Spleen (tissue), 11 donors: ENCODE measurements around the gene CIB1. TPM values are rescaled to one million over a fixed set of nuclear protein-coding genes. Genes with fewer than 3 reads are reported as not detected.
A peak's percentile ranks its signal among the peaks of the same experiment; 100 is the strongest.

Source experiments
- DNase-seq: peaks from one replicate; pipeline ENCODE4 v3.0.0-alpha.2; 2020
- H3K27ac ChIP-seq, 8 donors: fragments of 200-600 bp; sonication (generic) in 7 of 8; 1 replicate in 4 of 8; 2 replicates in 4 of 8; pipeline versions ENCODE4 v1.5.0 to v1.8.0; 2016 to 2021; ENCODE audit warnings: inconsistent platforms in 4 of 8, mild to moderate bottlenecking in 4 of 8, moderate library complexity in 1 of 8
- H3K27me3 ChIP-seq, 7 donors: fragments of 200-600 bp; sonication (generic) in 6 of 7; replicated peaks in 1 of 7; 1 replicate in 4 of 7; 2 replicates in 3 of 7; pipeline versions ENCODE4 v1.5.0 to v1.8.0; 2016 to 2021; ENCODE audit warnings: inconsistent platforms in 3 of 7, mild to moderate bottlenecking in 1 of 7
- H3K36me3 ChIP-seq, 6 donors: fragments of 200-600 bp; sonication (generic) in 5 of 6; 1 replicate in 4 of 6; 2 replicates in 2 of 6; pipeline versions ENCODE4 v1.5.0 to v1.8.0; 2016 to 2021; ENCODE audit warnings: inconsistent platforms in 2 of 6
- H3K4me1 ChIP-seq, 6 donors: fragments of 200-600 bp; sonication (generic) in 5 of 6; 1 replicate in 3 of 6; 2 replicates in 3 of 6; pipeline versions ENCODE4 v1.5.0 to v1.8.0; 2016 to 2021; ENCODE audit warnings: inconsistent platforms in 3 of 6
- H3K4me3 ChIP-seq, 8 donors: fragments of 200-600 bp; sonication (generic) in 7 of 8; 1 replicate in 4 of 8; 2 replicates in 4 of 8; pipeline versions ENCODE4 v1.5.0 to v1.8.0; 2016 to 2021; ENCODE audit warnings: inconsistent platforms in 4 of 8, mild to moderate bottlenecking in 4 of 8, moderate library complexity in 2 of 8
- H3K9me3 ChIP-seq, 8 donors: fragments of 200-600 bp; sonication (generic) in 7 of 8; 1 replicate in 4 of 8; 2 replicates in 4 of 8; pipeline versions ENCODE4 v1.5.0 to v1.8.0; 2016 to 2021; ENCODE audit warnings: inconsistent platforms in 4 of 8
- POLR2A ChIP-seq, 3 donors: fragments of 450-650 bp; IDR thresholded peaks; one replicate each; pipeline ENCODE4 v1.5.1; 2017; ENCODE audit warnings: antibody characterized with exemption in 3 of 3, mild to moderate bottlenecking in 1 of 3
- POLR2AphosphoS5 ChIP-seq, 3 donors: sonication (generic); formaldehyde crosslinking; IDR thresholded peaks; one replicate each; pipeline ENCODE4 v1.5.1; 2017; ENCODE audit warnings: antibody characterized with exemption in 3 of 3
- WGBS, 5 donors: extraction: QIAGEN DNeasy Blood & Tissue Kit in 3 of 5; methylation state at CpG; one replicate each; pipeline versions ENCODE4 v1.1.5 to v1.1.7; 2013 to 2018; 5-methylcytosine and 5-hydroxymethylcytosine counted together
- intact Hi-C: fragments of 100-400 bp; cut with DNase I; formaldehyde crosslinking; loops from one replicate; pipeline ENCODE4 v1.15.0; 2023; ENCODE audit warnings: low total_unique reads
- polyA plus RNA-seq, 3 donors: library from polyadenylated mRNA; stranded (reverse); fragments of 200-250 nt; gene quantifications; one replicate each; pipeline ENCODE4 v1.2.1, GENCODE V29; 2013
- total RNA-seq, 7 donors: library from RNA; depleted of rRNA in 3 of 7; stranded (reverse); fragments of >200 nt in 3 of 7; fragmentation: NEBNext Ultra II Directional in 4 of 7; extraction: Animal tissue kit (Norgen Biotek cat#: 25700) in 4 of 7; gene quantifications; one replicate each; pipeline versions ENCODE4 v1.1.0 to v1.2.1, GENCODE V29; 2016 to 2021
- TF ChIP-seq, protein P1 (sequence below), 11 experiments: fragments of 200-600 bp in 7 of 11; fragments of 450-650 bp in 4 of 11; sonication (generic) in 4 of 11; IDR thresholded peaks in 8 of 11; conservative IDR thresholded peaks in 3 of 11; 1 replicate in 7 of 11; 2 replicates in 4 of 11; pipeline versions ENCODE4 v1.4.0 to v1.8.0; 2016 to 2021; ENCODE audit warnings: antibody characterized with exemption in 11 of 11, inconsistent platforms in 4 of 11, mild to moderate bottlenecking in 1 of 11
- donor health status: healthy with polysubstance abuse.
- donor health status: DM: no; HTN: no; CAD: no; lungs with moderate emphysema.
- donor health status: DM: no; HTN: no; CAD: no.
- donor health status: Bipolar disorder and iron deficiency.
- donor health status: healthy.
- donor health status: DM: no; HTN: no; CAD: no.
- donor health status: DM: yes; HTN: yes; CAD: no.

The CIB1 gene
- total and polyA plus RNA-seq, 10 donors: 31.7 to 247 (median 79.0) TPM

DNA sequence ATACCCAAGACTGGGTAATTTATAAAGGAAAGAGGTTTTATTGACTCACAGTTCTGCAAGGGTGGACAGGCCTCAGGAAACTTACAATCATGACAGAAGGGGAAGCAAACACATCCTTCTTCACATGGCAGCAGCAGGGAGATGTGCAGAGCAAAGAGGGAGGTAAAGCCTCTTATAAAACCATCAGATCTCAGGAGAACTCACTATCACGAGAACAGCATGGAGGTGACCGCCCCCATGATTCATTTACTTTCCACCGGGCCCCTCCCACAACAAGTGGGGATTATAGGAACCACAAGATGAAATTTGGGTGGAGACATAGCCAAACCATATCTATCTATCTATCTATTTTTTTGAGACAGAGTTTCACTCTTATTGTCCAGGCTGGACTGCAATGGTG lies 5.6 kb upstream of the CIB1 start:
- no peak for DNase-seq
- 80 to 91% (median 86%) methylated on average over 3 of the region's 3 CpGs for WGBS, 5 donors
- TF ChIP-seq POLR2A (IDR thresholded peaks at IDR 0.05) (no peak), POLR2AphosphoS5 (IDR thresholded peaks at IDR 0.05) (no peak)
- TF ChIP-seq, protein P1, sequence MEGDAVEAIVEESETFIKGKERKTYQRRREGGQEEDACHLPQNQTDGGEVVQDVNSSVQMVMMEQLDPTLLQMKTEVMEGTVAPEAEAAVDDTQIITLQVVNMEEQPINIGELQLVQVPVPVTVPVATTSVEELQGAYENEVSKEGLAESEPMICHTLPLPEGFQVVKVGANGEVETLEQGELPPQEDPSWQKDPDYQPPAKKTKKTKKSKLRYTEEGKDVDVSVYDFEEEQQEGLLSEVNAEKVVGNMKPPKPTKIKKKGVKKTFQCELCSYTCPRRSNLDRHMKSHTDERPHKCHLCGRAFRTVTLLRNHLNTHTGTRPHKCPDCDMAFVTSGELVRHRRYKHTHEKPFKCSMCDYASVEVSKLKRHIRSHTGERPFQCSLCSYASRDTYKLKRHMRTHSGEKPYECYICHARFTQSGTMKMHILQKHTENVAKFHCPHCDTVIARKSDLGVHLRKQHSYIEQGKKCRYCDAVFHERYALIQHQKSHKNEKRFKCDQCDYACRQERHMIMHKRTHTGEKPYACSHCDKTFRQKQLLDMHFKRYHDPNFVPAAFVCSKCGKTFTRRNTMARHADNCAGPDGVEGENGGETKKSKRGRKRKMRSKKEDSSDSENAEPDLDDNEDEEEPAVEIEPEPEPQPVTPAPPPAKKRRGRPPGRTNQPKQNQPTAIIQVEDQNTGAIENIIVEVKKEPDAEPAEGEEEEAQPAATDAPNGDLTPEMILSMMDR (IDR thresholded peaks at IDR 0.05 in 8 of 11, conservative IDR thresholded peaks at IDR 0.05 in 3 of 11): no peak
- Histone ChIP-seq H3K4me3 (no peak overlapping the region), H3K27me3 (no peaks in the 10 kb centered on the region), H3K4me1 (peaks cover 6 to 17% (median 8%) of the 10 kb centered on the region in 6 donors), H3K27ac (no peak overlapping the region), H3K36me3 (peaks cover 0 to 63% (median 34%) of the 10 kb centered on the region in 6 donors), H3K9me3 (no peaks in the 10 kb centered on the region)
- intact Hi-C loops: no loop called here

DNA sequence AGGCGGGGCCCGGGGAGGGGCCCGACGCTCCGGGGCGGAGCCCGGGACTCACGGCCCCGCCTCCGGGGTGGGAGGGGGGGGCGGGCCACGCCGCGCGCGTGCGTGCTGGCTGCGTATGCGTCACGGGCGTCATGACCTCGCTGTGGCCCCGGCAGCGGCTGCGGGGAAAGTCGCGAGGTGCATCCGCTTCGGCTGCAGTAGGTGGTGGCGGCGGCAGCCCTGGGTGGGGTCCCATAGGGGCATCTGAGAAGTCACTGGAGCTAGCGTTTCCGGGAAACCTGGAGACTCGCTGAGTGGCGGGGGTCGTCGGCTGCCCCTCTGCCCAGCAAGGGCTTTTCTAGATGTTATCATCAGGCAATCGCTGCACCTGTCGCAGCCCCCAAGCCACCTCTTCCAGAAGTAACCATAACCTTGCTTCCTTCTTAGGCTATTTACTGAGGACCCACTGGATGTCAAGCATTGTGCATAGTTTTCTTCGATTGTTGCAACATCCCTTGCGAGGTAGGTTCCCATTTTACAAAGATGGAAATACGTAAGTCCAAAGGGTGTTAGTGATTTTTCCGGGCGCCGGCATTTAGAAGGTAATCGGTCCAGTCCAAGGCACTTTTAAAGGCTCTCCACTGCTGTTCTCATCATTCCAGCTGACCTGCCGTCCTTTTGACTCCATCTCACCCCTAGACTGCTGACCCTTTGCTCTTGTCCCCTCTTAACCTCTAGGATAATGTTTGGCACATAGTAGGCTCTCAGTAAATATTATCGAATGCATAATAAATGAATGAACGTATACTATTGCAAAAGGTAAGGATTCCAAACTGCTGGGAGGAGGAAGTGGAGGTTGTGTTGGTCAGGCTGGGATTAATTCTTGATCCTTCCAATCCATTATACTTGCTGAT lies 601 bp upstream of the CIB1 start, which contains the start of gene GDPGP1:
GDPGP1 (plus strand) TSS at position 114 of the 893 bp plus-strand sequence. CDS start 6,700 bp downstream, outside the sequence.
- Histone ChIP-seq H3K27me3 (no peaks in the 10 kb centered on the region), H3K4me3 (peak within 1 kb of the TSS; percentile 68 to 99 (median 91)), H3K36me3 (peaks cover 0 to 63% (median 37%) of the 10 kb centered on the region in 6 donors), H3K4me1 (peaks cover 32 to 60% (median 50%) of the 10 kb centered on the region in 6 donors), H3K9me3 (no peaks in the 10 kb centered on the region), H3K27ac (peak within 1 kb of the TSS; percentile 91 to 99 (median 96))
- TF ChIP-seq, protein P1 (IDR thresholded peaks at IDR 0.05 in 8 of 11, conservative IDR thresholded peaks at IDR 0.05 in 3 of 11): peak in 1 of 11 experiments; percentile 31
- peak; percentile 94 to 97 (median 95) for TF ChIP-seq POLR2AphosphoS5 (IDR thresholded peaks at IDR 0.05)
- TF ChIP-seq POLR2A (IDR thresholded peaks at IDR 0.05): peak; percentile 49 to 76 (median 52)
- intact Hi-C loops: no loop called here
- no peak for DNase-seq
- 3 to 17% (median 9%) methylated on average over 14 to 49 of the region's 49 CpGs for WGBS, 5 donors

DNA sequence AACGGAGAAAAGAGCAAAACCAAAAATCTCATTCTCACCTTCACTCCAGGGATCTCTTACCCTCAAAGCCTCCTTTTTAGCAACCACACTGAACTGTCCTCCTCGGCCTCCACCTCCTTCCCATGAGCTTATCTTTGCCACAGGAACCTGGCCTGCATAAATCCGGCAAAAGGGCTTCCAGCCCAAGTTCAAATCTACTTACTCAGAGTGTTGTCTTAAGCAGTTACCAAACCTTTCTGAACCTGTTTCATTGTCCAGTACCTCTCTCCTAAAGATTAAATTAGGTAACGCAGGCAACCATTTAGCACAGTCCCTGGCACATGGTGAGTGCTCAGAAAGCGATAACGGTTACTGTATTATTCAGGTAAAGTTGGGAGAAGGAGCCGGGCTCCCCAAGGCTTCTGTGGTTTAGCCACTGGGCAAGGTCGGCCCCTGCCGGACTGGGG lies 777 bp downstream of the CIB1 start:
- Histone ChIP-seq H3K27ac (peak overlapping the region; percentile 91 to 99 (median 96)), H3K9me3 (no peaks in the 10 kb centered on the region), H3K4me1 (peaks cover 32 to 69% (median 52%) of the 10 kb centered on the region in 6 donors), H3K36me3 (peaks cover 6 to 64% (median 45%) of the 10 kb centered on the region in 6 donors), H3K4me3 (peak overlapping the region; percentile 68 to 99 (median 91)), H3K27me3 (no peaks in the 10 kb centered on the region)
- intact Hi-C loops: no loop called here
- TF ChIP-seq POLR2AphosphoS5 (IDR thresholded peaks at IDR 0.05): no peak
- TF ChIP-seq, protein P1 (IDR thresholded peaks at IDR 0.05 in 8 of 11, conservative IDR thresholded peaks at IDR 0.05 in 3 of 11): peak in 4 of 11 experiments; percentile 15 to 62 (median 38)
- TF ChIP-seq POLR2A (IDR thresholded peaks at IDR 0.05): no peak
- DNase-seq: no peak
- WGBS, 5 donors: 4 to 14% (median 9%) methylated on average over 8 to 9 of the region's 9 CpGs

DNA sequence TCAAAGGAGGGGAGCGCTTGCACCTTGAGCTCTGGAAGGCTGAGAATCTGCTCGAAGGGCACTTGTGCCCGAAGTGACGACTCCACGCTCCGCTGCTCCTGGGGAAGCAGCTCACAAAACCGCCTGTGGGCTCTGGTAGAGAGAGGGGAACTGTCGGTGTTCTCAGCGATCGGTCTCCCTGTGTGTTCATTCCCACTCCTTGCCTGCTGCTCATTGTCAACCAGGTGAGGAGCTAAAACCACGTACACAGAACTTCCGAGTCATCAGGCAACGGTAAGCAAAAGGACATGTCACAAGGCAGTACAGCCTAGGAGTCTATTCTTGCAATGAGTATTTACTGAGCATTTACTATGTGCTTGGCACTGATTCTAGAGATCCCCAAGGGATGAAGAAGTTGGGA lies 1.5 kb downstream of the CIB1 start:
- DNase-seq: peak; percentile 84
- H3K27me3 ChIP-seq: no peaks in the 10 kb centered on the region
- no peaks in the 10 kb centered on the region for H3K9me3 ChIP-seq
- H3K36me3 ChIP-seq: peaks cover 7 to 64% (median 47%) of the 10 kb centered on the region in 6 donors
- peaks cover 32 to 69% (median 52%) of the 10 kb centered on the region in 6 donors for H3K4me1 ChIP-seq
- intact Hi-C loops: no loop called here
- 68 to 86% (median 75%) methylated on average over 13 of the region's 13 CpGs for WGBS, 5 donors
- peak overlapping the region in 6 of 8 donors; percentile 0 to 99 (median 86) for H3K4me3 ChIP-seq
- H3K27ac ChIP-seq: peak overlapping the region; percentile 74 to 99 (median 94)
- TF ChIP-seq POLR2A (IDR thresholded peaks at IDR 0.05) (no peak), POLR2AphosphoS5 (IDR thresholded peaks at IDR 0.05) (peak in 1 of 3 donors; percentile 54)
- TF ChIP-seq, protein P1 (IDR thresholded peaks at IDR 0.05 in 8 of 11, conservative IDR thresholded peaks at IDR 0.05 in 3 of 11): no peak
